HG03025 (cell line): ENCODE results near the gene ATP13A5.

Source experiments
- ATAC-seq: cut with Tn5 transposase; IDR thresholded peaks from one replicate; pipeline ENCODE4 v1.9.1; 2021; ENCODE audit warnings: mild to moderate bottlenecking, moderate library complexity; ENCODE audit not compliant: unreplicated experiment, low FRiP score

ATP13A5 gene

GRCh38 chr3:193346259-193346658, 32.3 kb downstream of the ATP13A5 start:
- no peak for ATAC-seq

- ATAC-seq = no peak
These were observed 33.1 kb downstream of the ATP13A5 start for GRCh38 chr3:193345431-193345830.

- ATAC-seq = no peak
These were observed 34.1 kb downstream of the ATP13A5 start for GRCh38 chr3:193344486-193344885.

GRCh38 chr3:193343726-193344222, 34.8 kb downstream of the ATP13A5 start:
- ATAC-seq = no peak

- no peak for ATAC-seq
These were observed 36.0 kb downstream of the ATP13A5 start for GRCh38 chr3:193342551-193342950.

- no peak for ATAC-seq
These were observed 43.5 kb downstream of the ATP13A5 start for GRCh38 chr3:193335031-193335430.

GRCh38 chr3:193333229-193333628, 45.3 kb downstream of the ATP13A5 start:
- ATAC-seq = no peak

- ATAC-seq = no peak
These were observed 47.9 kb downstream of the ATP13A5 start for GRCh38 chr3:193330555-193331204.

GRCh38 chr3:193317682-193318300, 60.8 kb downstream of the ATP13A5 start:
- ATAC-seq = no peak

- no peak for ATAC-seq
These were observed 64.4 kb downstream of the ATP13A5 start for GRCh38 chr3:193314161-193314560.

GRCh38 chr3:193313061-193313958, 65.2 kb downstream of the ATP13A5 start:
- ATAC-seq = no peak

GRCh38 chr3:193310914-193311723, 67.4 kb downstream of the ATP13A5 start:
- no peak for ATAC-seq

GRCh38 chr3:193305356-193305755, 73.2 kb downstream of the ATP13A5 start:
- ATAC-seq = no peak

GRCh38 chr3:193301433-193301832, 77.1 kb downstream of the ATP13A5 start:
- no peak for ATAC-seq

- no peak for ATAC-seq
These were observed 81.1 kb downstream of the ATP13A5 start for GRCh38 chr3:193297421-193297820.

- ATAC-seq = no peak
These were observed 82.6 kb downstream of the ATP13A5 start for GRCh38 chr3:193295985-193296384.

- ATAC-seq = no peak
These were observed 86.2 kb downstream of the ATP13A5 start for GRCh38 chr3:193292386-193292785.

- no peak for ATAC-seq
These were observed 107.3 kb downstream of the ATP13A5 start for GRCh38 chr3:193271101-193271840.

GRCh38 chr3:193270451-193270850, 108.1 kb downstream of the ATP13A5 start:
- ATAC-seq = no peak
